Activated gamma-delta T cell treated with Interleukin-2 at 50 U/mL for 16 hours (primary cell): ENCODE data around the gene OR56A3.
"Not testable (repeated sequence)": the region's sequence is repeated elsewhere in the genome, so short reads cannot be mapped to it uniquely, and the experiment has no call there.

Source experiments
- DNase-seq: peaks from one replicate; pipeline ENCODE4 v3.0.0-alpha.2; 2020

OR56A3 gene, protein sequence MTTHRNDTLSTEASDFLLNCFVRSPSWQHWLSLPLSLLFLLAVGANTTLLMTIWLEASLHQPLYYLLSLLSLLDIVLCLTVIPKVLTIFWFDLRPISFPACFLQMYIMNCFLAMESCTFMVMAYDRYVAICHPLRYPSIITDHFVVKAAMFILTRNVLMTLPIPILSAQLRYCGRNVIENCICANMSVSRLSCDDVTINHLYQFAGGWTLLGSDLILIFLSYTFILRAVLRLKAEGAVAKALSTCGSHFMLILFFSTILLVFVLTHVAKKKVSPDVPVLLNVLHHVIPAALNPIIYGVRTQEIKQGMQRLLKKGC

DNA sequence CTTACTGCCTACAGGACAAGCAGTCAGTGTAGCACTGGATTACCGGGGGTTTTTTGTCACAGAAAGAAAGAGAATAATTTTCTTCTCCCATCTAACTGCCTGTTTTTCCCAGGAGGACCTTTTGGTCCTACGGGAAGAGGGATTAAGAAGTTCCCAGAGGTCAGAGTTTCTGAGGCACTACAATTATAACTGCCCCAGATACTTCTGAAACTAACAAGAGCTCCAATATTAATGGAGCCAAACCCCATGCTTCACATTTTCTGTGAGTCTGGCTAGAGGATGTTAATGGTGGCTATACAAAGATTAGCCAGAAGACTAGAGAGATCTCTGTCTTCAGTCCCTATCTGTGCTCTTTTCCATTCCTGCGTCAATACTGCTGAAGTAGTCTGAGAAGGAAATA, at the start of gene OR56A3:
Gene OR56A3 (plus strand): TSS at position 301 of the 400 bp plus-strand sequence. CDS start 5,096 bp downstream, outside the sequence.
- no peak for DNase-seq

DNA sequence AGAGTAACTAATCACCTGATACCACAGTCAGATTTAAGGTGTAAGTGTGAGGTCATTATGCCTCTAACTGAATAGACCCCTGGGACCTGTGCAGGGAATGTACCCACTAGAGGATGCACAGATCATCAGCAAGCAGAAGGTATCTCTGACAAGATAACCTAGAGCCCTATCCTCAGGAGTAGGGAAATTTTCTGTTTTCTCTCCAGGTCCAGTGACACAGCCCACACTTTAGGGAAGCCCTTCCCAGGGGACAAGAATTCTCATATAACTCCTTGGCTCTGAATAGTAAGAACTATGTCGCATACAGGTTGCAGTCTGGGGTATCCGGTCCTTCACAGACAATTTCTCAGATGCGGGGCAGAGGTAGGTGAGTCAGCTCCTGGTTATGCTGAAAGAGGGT, 49.1 kb upstream of the OR56A3 start, which contains the start of gene OR52E5:
Gene OR52E5 (plus strand): TSS at position 301 of the 400 bp plus-strand sequence. CDS start 7,569 bp downstream, outside the sequence.
- DNase-seq = no peak

DNA sequence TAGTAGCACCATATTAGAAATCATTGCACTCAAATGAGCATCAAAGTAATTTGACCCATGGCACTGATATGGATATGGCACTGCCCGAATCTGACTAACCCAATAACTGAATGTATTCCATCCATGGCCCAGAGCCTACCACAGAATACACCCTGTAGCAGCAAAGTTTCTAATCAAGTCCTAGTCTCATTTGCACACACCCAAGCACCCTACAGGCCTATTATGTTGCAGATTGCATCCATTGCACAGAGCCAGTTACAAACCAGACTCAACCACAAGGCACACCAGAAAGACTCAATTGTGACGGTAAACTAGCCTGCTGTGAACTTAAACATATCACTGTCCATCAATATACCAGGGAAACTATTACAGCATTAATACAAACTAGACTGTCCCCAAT, 42.5 kb upstream of the OR56A3 start:
- DNase-seq = no peak

DNA sequence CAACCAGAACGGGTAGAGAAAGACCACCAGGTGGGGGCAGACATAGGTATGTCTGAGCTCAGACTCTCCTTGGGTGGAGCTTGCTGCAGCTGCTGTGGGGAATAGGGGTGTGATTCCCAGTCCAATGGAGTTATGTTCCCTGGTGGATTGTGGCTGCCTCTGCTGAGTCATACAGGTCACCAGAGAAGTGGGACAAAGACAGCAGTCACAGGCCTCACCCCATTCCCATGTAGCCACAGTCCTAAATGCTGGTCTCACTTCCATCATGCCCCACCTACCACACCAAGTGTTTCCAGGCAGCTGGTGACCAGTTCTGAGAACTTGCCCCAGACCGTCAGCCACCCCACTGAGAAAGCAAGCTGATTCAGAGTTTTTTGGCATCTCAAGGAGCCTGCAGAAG, 31.5 kb upstream of the OR56A3 start:
- DNase-seq = no peak

DNA sequence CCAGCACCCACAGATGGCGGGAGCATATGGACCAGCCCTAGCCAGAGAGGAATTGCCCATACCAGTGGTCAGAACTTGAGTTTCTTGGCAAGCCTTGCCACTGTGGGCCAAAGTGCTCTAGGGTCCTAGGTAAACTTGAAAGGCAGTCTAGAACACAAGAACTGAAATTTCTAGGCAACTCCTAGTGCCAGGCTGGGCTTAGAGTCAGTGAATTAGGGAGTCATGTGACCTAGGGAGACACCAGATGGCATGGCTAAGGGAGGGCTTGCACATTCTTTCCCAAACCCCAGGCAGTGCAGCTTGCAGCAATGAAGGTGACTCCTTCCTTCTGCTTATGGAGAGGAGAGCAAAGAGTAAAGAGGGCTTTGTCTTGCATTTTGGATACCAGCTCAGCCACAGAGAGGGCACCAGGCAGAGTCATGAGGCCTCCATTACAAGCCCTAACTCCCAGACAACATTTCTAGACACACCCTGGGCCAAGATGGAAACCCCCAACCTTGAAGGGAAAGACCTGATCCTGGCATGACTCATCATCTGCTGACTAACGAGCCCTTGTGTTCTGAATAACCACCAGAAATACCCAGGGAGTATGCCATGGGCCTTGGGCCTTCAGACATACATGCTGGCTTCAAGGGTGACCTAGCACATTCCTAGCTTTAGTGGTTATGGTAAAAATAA, 19.2 kb upstream of the OR56A3 start:
- no peak for DNase-seq

DNA sequence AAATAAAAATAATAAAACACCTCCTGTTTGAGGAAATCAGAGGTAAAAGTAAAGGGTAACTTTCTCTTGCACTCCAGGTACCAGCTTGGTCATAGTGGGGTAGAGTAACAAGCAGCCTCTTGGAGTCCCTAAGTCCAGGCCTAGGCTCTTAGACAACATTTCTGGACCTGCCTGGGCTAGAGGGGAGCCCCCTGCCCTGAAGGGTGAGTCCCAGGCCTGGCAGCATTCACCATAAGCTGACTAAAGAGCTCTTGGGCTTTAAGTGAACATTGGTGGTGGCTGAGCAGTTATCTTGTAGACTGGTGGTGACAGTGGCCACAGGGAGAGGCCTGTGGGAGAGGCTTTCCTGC, 18.6 kb upstream of the OR56A3 start:
- DNase-seq = no peak

DNA sequence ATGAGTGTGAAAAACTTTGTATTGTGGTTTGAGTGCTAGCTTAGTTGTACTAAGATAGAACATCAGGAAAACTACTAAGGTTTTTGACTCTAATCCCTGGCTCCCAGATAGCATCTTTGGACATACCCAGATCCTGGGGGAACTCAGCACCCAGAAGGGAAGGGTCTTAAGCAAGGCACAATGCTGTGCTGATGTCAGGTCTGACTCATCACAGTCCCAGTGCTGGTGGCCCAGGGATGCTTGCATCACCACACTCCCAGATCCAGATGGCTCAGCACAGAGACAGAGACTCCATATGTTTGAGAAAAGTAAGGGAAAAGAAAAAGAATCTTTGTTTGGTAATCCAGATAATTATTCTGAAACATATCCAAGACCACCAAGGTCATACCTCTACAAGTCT, 18.3 kb upstream of the OR56A3 start:
- no peak for DNase-seq

DNA sequence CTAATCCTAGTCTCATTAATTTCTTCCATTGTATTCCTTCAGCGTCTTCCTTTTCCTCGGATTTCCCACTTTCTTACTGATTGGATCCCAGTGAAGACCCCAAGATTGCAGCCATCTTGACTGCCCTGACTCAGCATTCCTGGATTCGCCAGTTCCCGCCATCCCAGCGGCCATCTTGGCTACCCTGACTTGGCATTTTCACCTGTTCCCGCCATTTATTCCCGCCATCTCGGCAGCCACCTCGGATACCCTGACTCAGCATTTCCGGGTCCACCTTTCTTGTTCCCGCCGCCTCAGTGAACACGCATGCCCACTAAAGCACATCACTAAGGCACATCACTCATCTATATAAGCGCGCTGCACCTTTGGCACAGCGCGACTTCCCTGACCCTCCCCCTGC, 13.8 kb upstream of the OR56A3 start:
- no peak for DNase-seq

DNA sequence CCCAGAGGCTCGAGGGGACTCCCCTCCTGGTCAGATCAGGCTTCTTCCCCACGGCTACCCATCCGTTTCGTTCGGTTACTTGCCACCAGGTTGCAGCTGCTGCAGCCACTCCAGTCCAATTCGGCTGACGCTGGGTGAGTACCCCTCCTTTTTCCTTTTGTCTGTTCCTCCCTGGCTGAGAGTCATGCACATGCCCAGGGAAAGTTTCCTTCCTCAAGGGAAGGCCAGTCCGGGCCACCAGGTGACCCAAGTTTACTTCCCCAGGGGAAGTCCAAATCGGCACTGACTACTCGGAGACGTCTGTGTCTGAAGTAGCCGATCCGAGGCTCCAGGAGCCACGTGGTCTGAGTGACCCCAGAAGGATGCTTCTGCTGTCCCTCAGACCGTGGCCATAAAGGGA, 13.2 kb upstream of the OR56A3 start:
- no peak for DNase-seq

DNA sequence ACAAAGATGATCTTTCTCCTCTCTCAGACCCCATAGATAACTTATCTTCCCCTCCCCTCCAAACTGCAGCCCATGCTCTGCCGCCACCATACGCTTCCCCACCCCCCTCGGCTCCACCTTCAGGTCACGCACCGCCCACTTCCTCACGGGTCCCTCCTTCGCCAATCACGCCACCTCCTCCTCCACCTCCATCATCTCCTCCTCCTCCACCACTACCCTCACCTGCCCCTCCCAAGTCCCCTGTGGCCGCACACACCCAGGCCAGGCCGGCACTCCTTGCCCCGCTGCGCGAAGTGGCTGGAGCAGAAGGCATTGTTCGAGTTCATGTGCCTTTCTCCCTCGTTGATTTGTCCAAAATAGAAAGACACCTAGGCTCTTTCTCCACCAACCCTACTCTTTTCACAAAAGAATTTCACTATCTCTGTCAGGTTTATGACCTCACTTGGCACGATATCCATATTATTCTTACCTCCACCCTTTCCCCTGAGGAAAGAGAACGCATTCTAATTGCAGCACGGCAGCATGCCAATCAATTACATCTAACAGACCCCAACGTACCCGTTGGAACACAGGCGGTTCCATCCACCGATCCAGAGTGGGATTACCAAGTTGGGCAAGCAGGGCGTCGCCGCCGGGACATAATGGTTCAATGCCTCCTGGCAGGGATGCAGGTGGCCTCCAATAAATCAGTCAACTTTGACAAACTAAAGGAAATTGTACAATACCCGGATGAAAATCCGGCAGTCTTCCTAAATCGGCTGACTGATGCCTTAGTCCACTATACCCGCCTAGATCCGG, 12.3 kb upstream of the OR56A3 start:
- DNase-seq = no peak

DNA sequence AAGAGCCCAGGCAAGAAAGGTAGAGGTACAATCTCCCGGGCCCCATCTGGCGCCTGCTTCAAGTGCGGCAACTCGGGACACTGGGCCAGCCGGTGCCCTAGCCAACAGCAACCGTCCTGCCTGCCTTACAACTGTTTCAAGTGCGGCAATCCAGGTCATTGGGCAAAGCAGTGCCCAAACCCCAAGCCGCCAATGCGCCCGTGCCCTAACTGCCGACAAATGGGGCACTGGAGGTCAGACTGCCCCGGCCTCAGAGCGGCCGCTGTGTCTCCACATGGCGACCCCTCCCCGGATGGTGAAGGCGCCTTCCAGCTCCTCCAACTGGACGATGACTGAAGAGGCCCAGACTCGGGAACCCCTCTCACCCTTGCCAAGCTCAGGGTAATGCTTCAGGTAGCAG, 11.4 kb upstream of the OR56A3 start:
- DNase-seq = no peak

DNA sequence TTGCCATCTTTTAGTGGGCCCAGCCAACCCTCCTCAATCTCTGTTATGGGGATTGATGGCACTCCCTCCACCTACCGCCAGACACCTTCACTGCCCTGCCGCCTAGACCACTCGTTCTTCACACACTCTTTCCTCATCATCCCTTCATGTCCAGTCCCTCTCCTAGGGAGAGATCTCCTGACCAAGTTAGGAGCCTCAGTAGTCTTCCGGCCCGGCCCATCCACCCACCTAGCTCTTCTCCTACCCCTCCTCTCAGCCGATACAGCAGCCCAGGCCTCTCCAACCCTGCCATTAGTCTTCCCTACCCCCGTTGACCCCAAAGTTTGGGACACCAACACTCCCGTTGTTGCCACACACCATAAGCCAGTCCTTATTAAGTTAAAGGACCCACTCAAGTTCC, 11.0 kb upstream of the OR56A3 start:
- DNase-seq = no peak

DNA sequence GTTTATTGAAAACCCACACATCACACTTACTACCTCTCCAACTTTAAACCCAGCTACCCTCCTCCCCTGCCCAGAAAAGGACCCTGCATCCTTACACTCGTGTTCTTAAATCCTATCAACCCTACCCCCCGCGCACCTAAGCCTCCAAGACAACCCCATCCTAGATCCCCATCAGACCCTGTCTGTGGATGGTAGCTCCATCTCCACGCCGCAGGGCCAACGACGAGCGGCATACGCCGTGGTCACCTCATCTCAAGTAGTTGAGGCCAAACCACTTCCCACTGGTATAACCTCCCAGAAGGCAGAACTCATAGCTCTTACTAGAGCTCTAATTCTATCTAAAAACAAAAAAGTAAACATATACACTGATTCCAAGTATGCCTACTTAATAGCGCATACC, 9.4 kb upstream of the OR56A3 start:
- no peak for DNase-seq

DNA sequence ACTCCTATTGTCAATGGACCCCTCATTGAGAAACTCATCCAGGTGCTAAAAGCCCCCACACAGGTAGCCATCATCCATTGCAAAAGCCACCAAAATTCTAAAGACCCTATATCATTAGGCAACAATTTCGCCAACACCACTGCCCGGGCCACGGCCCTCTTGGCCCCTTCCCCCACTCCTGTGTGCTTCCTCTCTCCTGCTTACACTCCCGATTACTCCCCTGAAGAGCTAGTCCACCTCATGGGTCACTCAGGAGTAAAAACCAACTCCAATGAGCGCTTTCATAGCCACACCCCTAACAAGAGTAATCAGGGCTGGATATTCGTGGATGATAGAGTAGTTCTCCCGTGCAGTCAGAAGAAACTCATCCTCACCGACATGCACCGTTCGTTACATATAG, 8.9 kb upstream of the OR56A3 start:
- no peak for DNase-seq

DNA sequence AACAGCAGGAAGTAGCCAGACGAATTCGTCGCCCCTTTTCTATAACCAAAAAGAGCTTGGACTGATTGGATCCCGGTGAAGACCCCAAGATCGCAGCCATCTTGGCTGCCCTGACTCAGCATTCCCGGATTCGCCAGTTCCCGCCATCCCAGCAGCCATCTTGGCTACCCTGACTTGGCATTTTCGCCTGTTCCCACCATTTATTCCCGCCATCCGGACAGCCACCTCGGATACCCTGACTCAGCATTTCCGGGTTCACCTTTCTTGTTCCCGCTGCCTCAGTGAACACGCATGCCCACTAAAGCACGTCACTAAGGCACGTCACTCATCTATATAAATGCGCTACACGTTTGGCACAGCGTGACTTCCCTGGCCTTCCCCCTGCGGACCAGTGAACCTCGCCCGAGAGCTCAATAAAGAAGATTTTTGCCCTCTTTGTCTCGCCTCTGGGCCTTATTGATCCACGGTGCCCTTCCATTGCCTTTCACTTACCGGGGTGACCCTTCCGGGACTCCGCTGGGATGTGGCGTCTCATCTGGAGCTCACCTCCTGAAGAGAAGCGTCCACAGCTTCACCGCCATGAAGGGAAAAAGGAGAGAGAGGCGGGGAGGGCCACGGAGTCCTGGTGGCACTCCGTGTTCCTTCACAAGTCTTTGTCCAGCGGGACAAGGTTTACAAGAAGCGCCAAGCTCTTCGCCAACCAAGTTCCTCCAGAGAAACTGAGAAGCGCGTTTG, 4.0 kb upstream of the OR56A3 start:
- DNase-seq = no peak

DNA sequence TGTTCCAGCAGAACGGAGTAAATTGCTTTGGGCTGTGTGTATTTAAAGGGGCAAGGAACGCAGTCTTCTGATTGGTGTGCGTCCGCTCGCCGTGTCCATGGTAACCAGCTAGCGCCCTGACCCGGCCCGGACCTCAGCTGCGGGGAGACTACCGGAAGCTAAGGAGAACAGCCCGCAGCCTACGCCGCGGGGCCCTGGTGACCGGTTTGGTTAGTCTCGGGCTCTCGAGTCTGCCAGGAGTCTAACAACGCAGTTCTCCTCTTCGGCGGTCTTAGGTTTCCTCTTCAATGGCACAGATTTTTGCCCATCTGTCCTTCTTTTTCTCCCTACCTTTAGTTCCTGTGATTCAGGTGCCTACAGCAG, 3.5 kb upstream of the OR56A3 start:
- no peak for DNase-seq

DNA sequence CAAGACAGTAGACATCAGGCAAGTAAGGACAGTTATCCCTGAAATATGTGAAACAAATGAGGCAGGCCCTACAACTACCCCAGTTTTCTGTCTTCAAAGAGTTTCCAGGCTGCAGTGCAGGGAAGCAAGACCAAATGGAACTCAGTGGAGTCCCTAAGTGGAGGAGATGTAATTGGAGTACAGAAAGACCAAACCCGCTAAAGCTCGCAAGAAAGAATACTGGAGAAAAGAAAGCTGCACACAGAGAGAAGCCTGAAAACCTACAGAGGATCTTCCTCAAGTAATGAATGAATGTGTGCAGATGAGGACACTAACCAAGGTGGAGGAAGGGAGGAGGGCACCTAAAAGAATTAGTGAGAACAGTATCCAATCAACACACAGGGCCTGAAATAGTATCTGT, 1.3 kb upstream of the OR56A3 start:
- DNase-seq = no peak

DNA sequence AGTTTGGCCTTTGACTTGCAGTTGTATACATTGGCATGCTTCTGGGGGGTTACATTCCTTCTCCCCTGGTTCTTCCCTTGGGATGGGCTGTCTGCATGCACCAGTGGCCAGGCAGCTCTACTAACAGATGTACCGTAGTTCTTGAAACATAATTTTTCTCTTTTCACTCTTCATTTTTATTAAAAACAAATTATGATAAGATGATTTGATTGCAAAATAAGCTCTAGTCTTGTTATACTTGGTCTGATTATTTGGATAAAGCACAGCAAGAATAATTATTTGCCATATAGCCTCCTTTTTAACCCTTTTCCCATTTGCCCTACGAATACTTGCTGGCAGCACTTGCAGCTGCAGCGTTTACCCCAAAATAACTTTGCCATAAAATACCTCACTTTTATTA, 13.5 kb downstream of the OR56A3 start:
- no peak for DNase-seq

DNA sequence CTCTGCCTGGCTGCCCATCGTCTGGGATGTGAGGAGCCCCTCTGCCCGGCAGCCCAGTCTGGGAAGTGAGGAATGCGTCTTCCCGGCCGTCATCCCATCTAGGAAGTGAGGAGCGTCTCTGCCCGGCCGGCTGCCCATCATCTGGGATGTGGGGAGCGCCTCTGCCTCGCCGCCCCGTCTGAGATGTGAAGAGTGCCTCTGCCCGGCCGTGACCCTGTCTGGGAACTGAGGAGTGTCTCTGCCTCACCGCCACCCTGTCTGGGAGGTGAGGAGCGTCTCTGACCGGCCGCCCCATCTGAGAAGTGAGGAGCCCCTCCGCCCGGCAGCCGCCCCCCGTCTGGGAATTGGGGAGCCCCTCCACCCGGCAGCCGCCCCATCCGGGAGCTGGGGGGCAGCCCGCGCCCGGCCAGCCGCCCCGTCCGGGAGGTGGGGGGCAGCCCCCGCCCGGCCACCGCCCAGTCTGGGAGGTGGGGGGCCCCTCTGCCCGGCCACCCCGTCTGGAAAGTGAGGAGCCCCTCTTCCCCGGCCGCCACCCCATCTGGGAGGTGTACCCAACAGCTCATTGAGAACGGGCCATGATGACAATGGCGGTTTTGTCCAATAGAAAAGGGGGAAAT, 18.8 kb downstream of the OR56A3 start:
- DNase-seq = not testable (repeated sequence)

DNA sequence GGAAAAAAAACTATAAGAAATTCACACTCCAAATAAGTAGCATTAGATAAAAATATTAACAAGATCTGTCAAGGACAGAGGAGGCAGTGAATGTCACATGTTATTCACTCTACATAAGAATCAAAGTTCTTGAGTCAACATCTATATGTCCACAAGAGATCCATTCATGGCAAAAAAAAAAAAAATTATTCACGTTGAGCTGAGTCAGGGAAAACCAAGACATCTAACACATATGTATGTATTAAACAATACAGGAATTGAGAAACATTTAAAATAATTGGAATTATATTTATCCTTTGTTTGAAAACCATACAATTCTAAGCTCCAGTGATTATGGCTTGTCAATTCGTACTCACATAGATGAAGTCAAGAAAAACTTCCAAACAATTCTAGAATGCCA, 24.9 kb downstream of the OR56A3 start:
- DNase-seq = no peak

DNA sequence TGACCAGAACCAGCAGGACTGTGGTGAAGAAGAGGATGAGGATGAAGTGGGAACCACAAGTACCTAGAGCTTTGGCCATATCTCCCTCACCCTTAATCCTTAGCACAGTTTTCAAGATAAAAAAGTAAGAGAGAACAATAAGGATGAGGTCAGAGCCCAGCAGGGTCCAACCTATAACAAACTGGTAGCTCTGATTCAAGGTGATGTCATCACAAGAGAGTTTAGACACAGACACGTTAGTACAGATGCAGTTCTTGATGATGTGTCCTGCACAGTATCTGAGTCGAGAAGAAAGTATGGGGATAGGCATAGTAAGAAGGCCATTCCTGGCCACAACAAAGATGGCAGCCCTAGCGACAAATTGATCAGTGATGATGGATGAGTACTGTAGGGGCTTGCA, 25.7 kb downstream of the OR56A3 start:
- DNase-seq = no peak

DNA sequence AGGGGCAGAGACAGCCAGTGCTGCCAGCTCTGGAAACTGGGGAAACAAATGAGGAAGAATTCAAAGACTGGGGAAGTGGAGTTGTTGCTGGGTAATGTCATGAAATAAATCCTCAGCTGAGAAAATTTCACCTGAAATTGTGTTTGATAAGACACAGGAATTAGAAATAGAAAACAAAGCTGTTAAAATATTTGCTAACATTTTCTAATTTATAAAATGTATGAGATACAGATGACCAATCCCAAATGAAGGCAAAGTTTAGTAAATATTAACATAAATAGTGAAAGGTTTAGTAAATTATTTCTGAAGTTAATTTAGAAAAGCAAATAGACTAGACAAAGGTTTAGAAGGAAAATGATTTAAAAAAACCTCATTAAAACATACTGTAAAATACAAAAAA, 26.3 kb downstream of the OR56A3 start, which contains the start of gene OR56A5:
Gene OR56A5 (minus strand): TSS at position 101 of the 400 bp plus-strand sequence. CDS start 0 bp downstream, at position 101.
- DNase-seq = no peak

DNA sequence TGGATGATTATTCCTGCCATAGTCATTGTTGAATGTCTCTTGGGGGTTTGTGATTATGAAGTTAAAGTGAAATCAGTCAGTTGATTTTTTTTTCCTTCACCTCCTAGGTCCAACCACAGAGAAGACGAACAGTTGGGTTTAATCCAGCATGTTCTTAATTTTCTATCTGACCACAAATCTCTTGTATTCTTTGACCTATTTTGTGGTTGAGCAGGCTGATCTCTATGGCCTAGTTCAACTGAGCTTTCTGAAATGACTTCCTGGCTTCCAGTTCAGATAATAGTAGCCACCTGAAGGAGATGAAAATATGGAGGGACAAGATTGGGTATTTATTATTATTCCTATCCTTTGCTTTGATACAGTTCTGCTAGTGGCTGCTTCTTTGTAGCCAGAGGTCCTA, 31.5 kb downstream of the OR56A3 start:
- no peak for DNase-seq
